Measurements from ENCODE around the gene PDE4D.
"Not testable (repeated sequence)": the region's sequence is repeated elsewhere in the genome, so short reads cannot be mapped to it uniquely, and the experiment has no call there.

The PDE4D gene

DNA sequence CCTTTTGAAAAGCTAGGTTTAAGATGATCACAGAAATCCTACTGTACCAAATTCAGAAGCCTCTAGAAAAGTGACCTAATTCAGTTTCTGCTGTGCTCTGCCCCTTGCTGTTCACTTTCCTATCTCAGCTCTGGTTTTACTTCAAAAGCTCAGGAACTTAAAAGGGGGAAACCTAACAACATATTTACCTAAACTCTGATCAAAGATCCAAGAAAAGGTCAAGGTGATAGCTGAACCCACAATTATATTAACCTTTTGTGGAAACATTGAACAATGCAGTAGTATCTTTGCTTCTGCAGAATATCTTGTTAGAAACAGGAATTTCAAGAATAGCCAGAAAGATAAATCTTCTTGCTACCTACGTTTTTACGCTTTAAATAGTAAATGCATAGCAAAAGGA lies 568.5 kb downstream of the PDE4D start:
- no peak for DNase-seq (ENCODE audit: low read depth)

DNA sequence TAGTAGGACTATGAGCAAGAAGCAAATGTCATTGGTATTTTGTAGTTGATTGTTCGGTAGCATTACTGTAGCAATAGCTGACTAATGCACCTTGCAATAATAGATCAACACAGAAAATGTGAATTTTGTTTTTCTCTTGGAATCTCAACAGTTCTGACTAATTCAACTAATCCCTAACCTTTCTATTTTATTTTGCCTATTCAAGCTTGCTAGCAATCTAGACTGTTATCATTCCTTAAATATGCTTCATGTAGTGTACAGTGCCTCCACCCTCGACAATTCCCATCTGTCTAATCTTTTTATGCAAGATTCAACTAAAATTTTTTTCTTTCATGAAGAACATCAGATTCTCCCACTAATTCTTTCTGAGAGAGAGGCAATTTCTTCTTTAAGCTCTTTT lies 570.6 kb downstream of the PDE4D start:
- DNase-seq (ENCODE audit: low read depth): no peak

DNA sequence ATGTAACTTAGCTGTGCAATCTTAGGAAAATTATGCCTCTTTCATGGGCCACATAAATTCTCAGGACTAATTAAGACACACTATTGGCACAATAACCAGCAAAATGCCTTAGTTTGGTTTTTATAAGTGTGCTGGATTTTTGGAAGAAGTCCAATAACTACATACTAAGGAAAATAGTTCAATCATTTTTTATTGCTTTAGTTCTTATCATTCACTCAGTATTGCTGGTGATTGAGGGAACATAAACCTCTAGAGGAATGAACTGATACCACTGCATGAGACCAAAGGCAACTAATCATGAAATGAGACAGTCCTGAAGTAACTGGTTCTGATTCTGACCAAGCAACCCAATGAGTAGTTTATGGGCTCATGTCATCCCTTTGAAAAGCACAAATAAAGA lies 571.5 kb downstream of the PDE4D start:
- no peak for DNase-seq (ENCODE audit: low read depth)

DNA sequence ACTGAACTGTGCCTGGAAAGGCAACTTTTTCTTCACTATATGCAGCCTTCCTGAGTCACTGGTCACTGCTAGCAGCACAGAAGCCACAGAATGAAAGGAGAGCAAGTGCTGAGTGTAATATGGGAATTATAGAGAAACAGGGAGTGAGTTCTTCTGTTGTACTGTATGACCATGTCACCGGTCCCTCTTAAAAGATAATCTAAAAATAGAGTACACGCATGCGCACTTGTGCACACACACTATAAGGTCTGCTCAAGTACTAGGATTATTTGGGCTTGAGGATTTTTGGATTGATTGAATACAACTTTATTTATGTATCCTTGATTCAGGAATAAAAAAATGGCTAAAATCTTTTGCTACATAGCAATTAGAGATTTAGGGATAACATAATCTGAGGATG lies 571.9 kb downstream of the PDE4D start:
- no peak for DNase-seq (ENCODE audit: low read depth)

DNA sequence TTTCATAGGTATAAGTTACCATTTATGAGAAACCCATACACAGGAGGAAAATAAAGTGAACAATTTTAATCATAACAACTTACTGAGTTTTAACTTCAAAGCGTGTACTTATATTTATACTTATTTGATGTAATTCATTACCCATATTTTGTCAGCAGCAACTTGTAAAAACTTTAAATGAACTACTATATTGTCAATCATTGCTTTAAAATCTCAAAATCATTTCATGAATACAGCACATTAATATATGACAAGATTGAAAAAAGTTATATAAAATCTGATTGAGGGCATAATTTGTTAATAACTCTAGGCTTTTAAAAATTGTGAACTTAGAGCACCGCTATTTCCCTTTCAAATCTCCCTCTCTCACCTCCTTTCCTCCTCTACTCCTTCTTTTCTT lies 573.1 kb downstream of the PDE4D start:
- DNase-seq (ENCODE audit: low read depth): no peak

DNA sequence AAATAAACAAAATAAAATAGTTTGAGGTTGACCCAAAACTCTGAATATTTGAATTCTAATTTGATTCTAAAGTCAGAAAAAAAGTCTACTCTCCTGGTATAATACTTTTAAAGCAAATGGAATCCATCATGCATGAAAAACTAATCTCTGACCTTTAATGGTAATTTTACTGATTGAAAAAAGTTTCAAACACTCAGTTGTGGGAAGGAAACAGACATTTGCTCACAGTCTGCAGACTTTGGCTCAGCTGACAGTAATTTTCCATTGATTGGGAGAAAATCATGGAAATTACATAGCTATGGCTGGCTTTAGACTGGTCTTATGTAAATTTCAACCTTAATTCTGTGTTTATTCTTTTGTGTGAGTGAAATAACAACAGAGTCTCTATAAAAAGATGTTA lies 574.3 kb downstream of the PDE4D start:
- no peak for DNase-seq (ENCODE audit: low read depth)

DNA sequence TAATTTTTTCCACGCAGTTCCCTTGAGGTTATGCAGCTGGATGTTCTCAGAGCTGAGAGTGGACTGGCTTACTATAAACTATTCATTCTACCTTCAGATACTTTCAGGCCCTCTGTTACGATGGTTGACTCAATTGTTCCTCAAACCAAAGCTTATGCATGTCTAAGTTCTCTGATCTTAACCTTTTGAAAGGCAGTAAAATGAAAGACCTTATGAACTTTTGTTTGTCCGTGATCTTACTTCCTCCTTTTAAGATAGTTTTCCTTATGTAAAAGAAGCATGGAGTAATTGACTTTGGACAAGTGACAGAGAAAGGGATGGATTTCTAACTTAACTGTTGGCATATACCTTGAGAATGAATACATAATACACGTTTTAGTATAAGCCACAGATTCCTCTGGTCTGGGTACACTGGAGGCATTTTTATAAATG lies 575.7 kb downstream of the PDE4D start:
- no peak for DNase-seq (ENCODE audit: low read depth)

DNA sequence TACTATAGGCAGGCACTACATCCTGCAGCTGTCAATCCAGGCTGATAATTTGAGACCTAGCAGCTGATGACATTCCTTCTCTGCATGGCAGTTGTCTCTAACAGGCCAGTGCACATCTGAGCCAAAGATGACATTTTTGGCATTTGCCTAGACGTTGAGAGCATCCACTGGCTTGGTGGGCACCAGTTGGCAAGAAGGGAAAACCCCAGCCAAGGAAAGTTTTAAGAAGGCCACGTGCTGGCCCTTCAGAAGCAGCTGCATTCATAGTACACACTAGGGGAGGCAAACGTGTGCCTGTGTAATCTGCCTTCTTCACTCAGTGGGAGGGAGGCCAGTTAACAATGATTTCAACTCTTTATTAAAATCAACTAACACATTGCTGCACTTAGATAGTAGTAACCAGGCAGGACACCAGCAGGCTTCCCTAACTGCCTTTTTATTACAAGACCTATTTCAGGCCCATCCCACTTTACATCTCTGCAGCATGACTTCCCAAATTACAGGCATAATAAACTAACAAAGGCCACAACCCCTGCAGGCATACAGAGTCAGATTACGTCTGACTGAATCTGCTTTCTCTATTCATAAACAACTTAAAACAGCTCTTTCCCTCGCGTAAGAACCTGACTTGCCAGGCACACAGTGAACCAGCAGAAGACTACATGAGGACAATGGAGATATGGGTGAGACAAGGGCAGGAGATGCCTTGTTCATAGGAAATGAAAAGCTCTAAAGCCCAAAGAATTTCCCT lies 576.3 kb downstream of the PDE4D start:
- no peak for DNase-seq (ENCODE audit: low read depth)

DNA sequence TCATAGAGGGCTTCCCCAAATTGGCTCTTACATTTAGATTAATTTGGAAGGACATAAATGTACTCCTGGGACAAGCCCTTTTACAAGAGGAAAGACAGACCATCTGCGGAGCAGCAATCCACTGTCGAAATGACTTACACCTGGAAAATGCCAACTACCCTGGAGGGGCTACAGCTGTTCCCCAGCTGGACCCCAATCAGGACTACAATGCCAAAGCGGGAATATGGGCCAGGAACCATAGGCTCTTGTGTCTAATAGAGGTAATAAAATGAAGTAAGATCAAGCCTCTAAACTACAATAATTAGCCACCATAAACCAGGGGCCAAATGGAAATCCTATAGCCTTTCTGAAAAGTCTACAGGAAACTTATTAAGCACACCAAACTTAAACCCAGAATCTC lies 581.3 kb downstream of the PDE4D start:
- no peak for DNase-seq (ENCODE audit: low read depth)

DNA sequence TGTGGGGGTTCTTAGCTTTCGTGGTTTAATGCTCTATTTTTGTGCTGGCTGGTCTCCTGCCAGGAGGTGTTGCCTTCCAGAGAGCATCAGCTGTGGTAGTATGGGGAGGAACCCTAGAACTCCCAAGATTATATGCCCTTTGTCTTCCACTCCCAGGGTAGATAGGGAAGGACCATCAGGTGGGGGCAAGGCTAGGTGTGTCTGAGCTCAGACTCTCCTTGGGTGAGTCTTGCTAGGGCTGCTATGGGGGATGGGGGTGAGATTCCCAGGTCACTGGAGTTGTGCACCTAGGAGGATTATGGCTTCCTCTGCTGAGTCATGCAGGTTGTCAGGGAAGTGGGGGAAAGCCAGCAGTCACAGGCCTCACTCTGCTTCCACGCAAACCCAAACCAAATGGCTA lies 584.8 kb downstream of the PDE4D start:
- DNase-seq (ENCODE audit: low read depth): not testable (repeated sequence)

DNA sequence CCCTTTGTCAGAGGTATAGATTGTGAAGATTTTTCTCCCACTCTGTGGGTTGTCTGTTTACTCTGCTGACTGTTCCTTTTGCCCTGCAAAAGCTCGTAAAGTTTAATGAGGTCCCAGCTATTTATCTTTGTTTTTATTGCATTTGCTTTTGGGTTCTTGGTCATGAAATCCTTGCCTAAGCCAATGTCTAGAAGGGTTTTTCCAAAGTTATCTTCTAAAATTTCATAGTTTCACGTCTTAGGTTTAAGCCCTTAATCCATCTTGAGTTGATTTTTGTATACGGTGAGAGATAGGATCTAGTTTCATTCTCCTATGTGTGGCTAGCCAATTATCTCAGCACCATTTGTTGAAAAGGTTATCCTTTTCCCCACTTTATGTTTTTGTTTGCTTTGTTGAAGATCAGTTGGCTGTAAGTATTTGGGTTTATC lies 590.2 kb downstream of the PDE4D start:
- DNase-seq (ENCODE audit: low read depth): not testable (repeated sequence)

DNA sequence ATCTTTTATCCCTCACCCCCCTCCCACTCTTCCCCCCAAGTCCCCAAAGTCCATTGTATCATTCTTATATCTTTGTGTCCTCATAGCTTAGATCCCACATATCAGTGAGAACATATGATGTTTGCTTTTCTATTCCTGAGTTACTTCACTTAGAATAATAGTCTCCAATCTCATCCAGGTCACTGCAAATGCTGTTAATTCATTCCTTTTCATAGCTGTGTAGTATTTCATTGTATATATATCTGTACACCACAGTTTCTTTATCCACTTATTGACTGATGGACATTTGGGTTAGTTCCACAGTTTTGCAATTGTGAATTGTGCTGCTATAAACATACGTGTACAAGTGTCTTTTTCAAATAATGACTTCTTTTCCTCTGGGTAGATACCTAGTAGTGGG lies 591.0 kb downstream of the PDE4D start:
- DNase-seq (ENCODE audit: low read depth): not testable (repeated sequence)

DNA sequence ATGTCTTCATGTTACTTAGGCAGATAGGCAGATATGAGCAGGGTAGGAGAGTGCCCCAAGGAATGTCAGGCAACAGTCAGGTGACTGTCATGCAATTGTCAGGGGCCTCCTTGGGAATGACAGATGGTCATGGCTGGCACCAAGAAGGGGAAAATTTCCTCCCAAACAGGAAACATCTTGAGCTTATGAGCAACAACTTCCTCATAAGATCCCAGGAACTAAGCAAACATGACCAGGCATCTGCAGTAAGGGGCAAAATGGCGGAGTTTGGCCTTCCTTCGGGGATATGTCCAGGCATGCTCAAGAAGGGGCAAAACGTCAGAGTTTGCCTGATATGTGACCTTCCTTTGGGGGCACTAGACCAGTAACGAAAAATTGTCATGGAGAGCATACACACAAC lies 591.8 kb downstream of the PDE4D start:
- no peak for DNase-seq (ENCODE audit: low read depth)

DNA sequence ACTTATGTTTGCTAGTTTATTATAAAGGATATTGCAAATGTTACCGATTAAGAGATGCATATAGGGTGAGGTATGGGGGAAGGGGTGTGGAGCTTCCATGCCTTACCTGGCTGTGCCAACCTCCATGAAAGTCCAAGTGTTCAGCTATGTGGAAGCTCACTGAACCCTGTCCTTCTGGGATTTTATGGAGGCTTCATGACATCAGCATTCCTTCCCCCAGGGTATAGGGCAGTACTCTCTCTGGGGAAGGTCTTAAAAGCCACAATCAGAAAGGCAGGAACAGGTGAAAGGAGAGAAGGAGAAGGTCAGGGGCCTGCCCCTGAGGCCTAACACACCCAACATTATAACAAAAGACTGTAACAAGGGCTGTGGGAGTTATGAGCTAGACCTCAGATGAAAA lies 592.6 kb downstream of the PDE4D start:
- DNase-seq (ENCODE audit: low read depth): no peak

DNA sequence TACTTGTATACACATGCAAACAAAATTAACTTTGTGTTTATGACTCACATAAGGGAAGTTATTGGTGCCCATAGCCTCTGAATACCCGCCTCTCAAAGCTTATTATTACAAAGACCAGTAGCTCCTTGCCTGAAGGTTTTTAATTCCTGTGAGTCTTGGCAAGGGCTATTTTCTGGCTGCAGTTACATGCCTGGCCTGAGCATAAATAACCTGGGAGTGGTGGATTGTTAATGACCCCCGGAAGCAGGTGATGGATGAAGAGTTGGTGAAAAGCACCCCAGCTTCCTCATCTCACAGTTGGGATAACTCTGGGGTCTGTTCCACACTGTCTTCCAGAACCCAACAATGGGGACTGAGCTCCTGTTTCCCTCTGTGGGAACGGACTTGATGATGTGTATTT lies 594.5 kb downstream of the PDE4D start:
- DNase-seq (ENCODE audit: low read depth): no peak

DNA sequence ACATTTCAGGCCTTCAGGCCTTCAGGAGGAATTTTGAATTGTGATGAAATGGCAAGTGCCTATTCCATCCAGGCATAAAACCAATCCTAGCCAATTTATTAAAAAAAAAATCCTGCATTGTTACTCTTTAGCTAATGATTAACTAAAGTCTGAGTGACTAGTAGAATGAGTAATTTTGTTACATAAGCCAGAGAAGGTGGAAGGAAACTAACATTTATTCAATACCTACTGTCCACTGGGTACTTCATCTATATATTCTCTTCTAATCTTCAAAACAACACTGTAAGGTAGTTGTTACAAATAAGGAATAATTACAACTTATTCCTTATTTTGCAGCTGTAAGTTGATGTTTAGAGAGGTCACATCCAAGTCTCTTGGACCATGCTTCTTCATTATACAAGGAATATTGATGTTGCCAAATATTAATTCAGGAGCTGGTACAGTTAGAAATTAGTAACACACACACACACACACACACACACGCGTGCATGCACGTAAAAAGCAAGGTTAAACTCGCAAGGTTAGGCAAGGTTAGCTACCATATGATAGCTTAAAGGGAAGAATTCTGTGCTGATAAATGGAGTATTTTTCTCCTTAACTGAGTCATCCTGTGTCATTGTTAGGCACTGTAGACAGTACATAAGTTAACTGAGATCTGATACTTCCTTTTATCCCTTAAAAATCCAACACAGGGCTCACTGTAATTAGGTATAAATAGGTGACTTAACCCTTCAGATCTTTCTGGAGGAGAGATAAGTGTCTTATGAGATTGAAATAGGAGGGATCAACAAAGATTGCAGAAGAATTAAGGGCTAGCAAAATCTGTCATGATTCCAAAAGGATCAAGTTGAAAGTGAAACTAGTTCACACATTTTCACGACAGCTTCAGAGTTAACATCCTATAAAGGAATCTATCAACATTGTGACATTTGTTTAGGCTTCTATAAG lies 596.9 kb downstream of the PDE4D start:
- DNase-seq (ENCODE audit: low read depth): no peak

DNA sequence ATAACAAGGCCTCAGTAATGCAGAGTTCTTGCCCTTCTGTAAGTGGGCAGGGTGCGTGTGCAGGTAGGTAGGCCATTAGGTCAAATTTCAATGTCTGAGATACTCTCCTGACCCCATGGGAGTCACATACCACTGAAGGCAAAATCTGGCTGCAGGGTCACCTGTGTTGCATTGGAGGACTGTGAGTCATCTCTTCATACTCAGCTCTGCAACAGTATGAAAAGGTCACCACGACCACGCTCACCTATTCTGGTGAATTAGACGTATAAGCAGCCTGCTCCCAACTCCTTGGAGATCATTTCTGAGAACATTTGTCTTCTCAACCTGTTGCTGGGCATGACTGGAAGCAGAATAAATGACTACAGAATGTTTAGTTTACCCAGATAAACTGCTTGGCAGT lies 599.8 kb downstream of the PDE4D start:
- DNase-seq (ENCODE audit: low read depth): no peak

DNA sequence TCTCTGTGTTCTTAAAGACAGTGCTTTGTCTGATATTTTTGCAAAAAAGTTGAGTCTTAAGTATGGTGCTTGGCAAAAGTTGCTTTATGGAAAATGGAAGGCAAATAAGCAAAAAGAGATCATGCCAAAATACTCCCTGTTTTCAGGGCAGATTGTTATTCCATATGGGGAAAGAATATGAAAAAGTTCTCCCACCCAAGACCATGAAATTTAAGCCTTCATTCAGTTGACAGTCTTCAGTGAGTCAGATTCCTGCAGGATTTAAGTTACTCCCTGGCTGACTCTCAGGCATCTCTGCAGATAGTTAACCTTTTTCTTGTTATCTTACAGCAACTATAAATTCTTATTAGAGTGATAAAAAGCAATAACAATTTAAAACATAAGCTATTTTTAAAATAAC lies 601.6 kb downstream of the PDE4D start:
- DNase-seq (ENCODE audit: low read depth): no peak

DNA sequence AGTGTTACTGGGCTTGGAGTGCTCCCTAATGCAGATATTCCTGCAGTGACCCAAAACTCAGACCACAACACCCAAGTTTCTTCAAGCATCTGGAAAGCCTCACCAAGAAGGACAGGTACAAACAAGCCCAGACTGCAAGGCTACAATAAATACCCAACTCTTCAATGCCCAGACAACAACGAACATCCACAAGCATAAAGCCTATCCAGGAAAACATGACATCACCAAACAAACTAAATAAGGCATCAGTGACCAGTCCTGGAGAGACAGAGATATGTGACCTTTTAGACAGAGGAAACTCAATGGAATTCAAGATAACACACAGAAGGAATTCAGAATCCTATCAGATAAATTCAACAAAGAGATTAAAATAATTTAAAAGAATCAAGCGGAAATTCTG lies 605.6 kb downstream of the PDE4D start:
- no peak for DNase-seq (ENCODE audit: low read depth)

DNA sequence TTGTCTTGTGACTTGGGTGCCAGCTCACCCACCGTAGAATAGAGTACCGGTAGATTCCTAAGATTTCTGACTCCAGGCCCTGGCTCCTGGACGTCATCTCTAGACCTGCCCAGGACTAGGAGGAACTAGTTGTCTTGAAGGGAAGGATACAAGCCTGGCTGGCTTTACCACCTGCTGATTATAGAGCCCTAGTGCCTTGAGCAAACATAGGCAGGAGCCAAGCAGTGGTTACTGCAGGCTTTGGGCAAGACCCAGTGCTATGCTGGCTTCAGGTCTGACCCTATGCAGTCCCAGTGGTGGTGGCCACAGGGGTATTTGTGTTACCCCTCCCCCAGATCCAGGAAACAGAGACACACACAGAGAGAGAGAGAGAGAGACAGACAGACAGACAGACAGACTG lies 606.2 kb downstream of the PDE4D start:
- no peak for DNase-seq (ENCODE audit: low read depth)

DNA sequence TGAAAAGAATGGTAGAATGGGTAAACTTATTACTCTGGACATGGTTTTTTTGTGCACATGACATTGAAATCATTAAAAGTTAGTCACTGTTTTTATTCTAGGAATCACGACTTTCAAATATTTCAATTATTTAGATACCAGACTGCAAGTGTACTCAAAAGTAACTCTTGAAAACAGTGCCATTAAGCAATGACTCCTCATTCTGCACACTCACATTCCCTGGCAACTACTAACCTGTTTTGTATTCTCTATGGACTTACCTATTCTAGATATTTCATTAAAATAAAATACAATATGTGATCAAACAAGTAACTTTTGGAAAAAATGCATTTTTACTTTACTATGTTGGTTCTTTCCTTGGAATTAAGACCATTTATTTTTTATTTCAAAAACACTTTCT lies 607.0 kb downstream of the PDE4D start:
- DNase-seq (ENCODE audit: low read depth): no peak

DNA sequence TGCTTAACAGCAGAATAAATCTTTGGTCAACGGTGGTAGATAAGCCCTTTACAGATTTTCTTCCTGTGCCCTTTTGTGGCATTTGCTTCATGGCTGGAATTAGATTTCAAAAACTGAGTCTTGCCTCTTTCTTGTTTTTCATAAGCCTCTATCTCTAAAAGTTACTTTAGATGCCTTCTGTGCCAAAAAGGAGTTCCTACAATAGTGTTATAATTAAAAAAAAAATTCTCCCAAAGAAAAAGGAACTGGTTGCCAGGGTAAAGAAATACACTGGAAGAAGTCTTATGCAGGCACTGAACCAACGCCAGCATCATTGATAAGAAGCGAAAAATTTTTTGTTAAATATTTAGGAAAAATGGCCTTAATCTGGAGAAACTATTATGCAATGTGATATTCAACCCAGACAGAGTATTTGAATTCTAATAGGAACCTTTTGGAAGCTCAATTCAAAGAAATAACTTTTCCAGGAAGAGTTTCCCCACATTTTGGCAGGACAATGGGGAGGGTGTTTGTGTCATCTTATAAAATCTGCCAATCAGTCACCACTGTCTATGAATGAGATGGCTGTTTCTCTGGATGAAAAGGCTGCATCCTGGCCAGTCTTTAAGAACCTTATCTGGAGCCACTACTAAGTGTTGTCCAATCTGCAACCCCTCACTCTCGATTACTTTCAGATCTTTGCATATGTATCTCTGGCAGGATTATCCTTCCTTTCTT lies 608.1 kb downstream of the PDE4D start:
- no peak for DNase-seq (ENCODE audit: low read depth)

DNA sequence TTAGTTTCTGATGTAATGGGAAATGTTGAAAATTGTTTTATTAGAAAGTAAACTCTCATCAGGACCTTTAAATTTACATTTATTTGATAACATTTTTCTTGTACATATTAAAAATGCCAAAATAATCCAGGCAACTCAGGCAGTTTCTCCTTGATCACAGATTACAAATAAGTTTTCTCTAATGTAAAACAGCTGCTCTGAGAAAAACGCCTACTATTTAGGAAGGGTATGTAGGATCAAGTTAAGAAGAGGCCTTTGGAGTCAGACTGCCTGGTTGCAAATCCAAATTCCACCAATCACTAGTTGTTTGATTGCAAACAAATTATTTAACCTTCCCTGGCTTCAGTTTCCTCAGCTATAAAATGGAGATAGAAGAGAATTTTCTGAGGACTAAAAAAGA lies 610.8 kb downstream of the PDE4D start:
- no peak for DNase-seq (ENCODE audit: low read depth)

Data from activated T-cell treated with anti-CD3 and anti-CD28 coated beads for 24 hours (primary cell).